Heart left ventricle (tissue), 16 donors: ENCODE results near the gene NTHL1. TPM values are rescaled to one million over a fixed set of nuclear protein-coding genes. Genes with fewer than 3 reads are reported as not detected.
A peak's percentile ranks its signal among the peaks of the same experiment; 100 is the strongest.

Experiments used
- ATAC-seq, 4 donors: fragments of 200-7000 bp; cut with Tn5 transposase; one replicate each; pipeline ENCODE4 v1.9.1; 2020 to 2022; ENCODE audit warnings: moderate library complexity in 4 of 4, mild to moderate bottlenecking in 3 of 4, moderate number of reproducible peaks in 1 of 4
- DNase-seq, 5 donors: peaks; one replicate each; pipeline ENCODE4 v3.0.0-alpha.2; 2020
- H3K27ac ChIP-seq, 12 donors: fragments of 200-600 bp; sonication (generic) in 4 of 12; one replicate each; pipeline versions ENCODE4 v1.5.0 to v1.8.0; 2016 to 2022; ENCODE audit warnings: mild to moderate bottlenecking in 2 of 12
- H3K27me3 ChIP-seq, 9 donors: fragments of 200-600 bp; sonication (generic) in 2 of 9; one replicate each; pipeline versions ENCODE4 v1.5.1 to v1.8.0; 2016 to 2022; ENCODE audit warnings: mild to moderate bottlenecking in 3 of 9
- H3K36me3 ChIP-seq, 9 donors: fragments of 200-600 bp; sonication (generic) in 2 of 9; one replicate each; pipeline versions ENCODE4 v1.5.0 to v1.8.0; 2018 to 2022; ENCODE audit warnings: mild to moderate bottlenecking in 2 of 9
- H3K4me1 ChIP-seq, 12 donors: fragments of 200-600 bp; sonication (generic) in 4 of 12; one replicate each; pipeline versions ENCODE4 v1.5.0 to v1.8.0; 2016 to 2022; ENCODE audit warnings: mild to moderate bottlenecking in 3 of 12
- H3K4me3 ChIP-seq, 12 donors: fragments of 200-600 bp; sonication (generic) in 4 of 12; one replicate each; pipeline versions ENCODE4 v1.5.0 to v1.8.0; 2017 to 2022; ENCODE audit warnings: mild to moderate bottlenecking in 9 of 12, moderate library complexity in 4 of 12
- H3K9me3 ChIP-seq, 12 donors: fragments of 200-600 bp; sonication (generic) in 4 of 12; one replicate each; pipeline versions ENCODE4 v1.5.0 to v1.8.0; 2016 to 2022; ENCODE audit warnings: mild to moderate bottlenecking in 1 of 12
- POLR2A ChIP-seq, 2 donors: fragments of 450-650 bp; IDR thresholded peaks; one replicate each; pipeline ENCODE4 v1.6.1; 2017; ENCODE audit warnings: antibody characterized with exemption in 2 of 2, mild to moderate bottlenecking in 2 of 2, moderate library complexity in 2 of 2
- WGBS, 4 donors: extraction: QIAGEN DNeasy Blood & Tissue Kit in 2 of 4; methylation state at CpG; one replicate each; pipeline versions ENCODE4 v1.1.5 to v1.1.7; 2013 to 2018; 5-methylcytosine and 5-hydroxymethylcytosine counted together
- intact Hi-C, 10 donors: fragments of 100-400 bp; cut with DNase I; formaldehyde crosslinking; loops; one replicate each; pipeline versions ENCODE4 v1.11.1 to v1.14.2; 2022
- polyA plus RNA-seq, 2 donors: library from polyadenylated mRNA; stranded (reverse); fragments of 200-250 nt; gene quantifications; one replicate each; pipeline ENCODE4 v1.2.3, GENCODE V29; 2013
- total RNA-seq, 9 donors: library from RNA; depleted of rRNA in 2 of 9; stranded (reverse); fragments of >200 nt in 2 of 9; fragmentation: NEBNext Ultra II Directional in 3 of 9; extraction: Animal tissue kit (Norgen Biotek cat#: 25700) in 3 of 9; gene quantifications; one replicate each; pipeline versions ENCODE4 v1.1.0 to v1.2.4, GENCODE V29; 2016 to 2023
- TF ChIP-seq, protein P1 (sequence below), 12 donors: fragments of 200-600 bp; sonication (generic) in 4 of 12; IDR thresholded peaks; one replicate each; pipeline versions ENCODE4 v1.5.0 to v1.8.0; 2018 to 2022; ENCODE audit warnings: antibody characterized with exemption in 12 of 12, mild to moderate bottlenecking in 5 of 12
- donor health status: ischemic (EF 13 %, LVEDD 7.1; RV severe dilation, severe dysfunction).
- donor health status: healthy with polysubstance abuse.
- donor health status: DM: no; HTN: yes; CAD: no.
- donor health status: DM: no; HTN: no; CAD: no.
- donor health status: ischemic (EF 25% LVEDD 6.9; RV normal size, moderate dysfunction).
- donor health status: ischemic (EF 25% LVEDD 5.7; RV mildly dilated, moderate dysfunction).
- donor health status: healthy.
- donor health status: DM: yes; HTN: yes; CAD: no.
- donor health status: ischemic (EF 35%, LVEDD 5.7; RV mildly dilated, moderate dysfunction).
- donor health status: nonischemic (EF 11% LVEDD 7.7; RV severe dilation, severe dysfunction).
- donor health status: DM: yes; HTN: yes; CAD: no.
- donor health status: PGD.
- donor health status: ischemic (EF 29% LVEDD 5.4; RV normal size, mild dysfunction).
- donor health status: nonischemic (EF 23%, LVEDD 6.1; RV moderate dilation, normal function).

Gene NTHL1
- total and polyA plus RNA-seq, 11 donors: 9.0 to 32.3 (median 12.2) TPM

DNA sequence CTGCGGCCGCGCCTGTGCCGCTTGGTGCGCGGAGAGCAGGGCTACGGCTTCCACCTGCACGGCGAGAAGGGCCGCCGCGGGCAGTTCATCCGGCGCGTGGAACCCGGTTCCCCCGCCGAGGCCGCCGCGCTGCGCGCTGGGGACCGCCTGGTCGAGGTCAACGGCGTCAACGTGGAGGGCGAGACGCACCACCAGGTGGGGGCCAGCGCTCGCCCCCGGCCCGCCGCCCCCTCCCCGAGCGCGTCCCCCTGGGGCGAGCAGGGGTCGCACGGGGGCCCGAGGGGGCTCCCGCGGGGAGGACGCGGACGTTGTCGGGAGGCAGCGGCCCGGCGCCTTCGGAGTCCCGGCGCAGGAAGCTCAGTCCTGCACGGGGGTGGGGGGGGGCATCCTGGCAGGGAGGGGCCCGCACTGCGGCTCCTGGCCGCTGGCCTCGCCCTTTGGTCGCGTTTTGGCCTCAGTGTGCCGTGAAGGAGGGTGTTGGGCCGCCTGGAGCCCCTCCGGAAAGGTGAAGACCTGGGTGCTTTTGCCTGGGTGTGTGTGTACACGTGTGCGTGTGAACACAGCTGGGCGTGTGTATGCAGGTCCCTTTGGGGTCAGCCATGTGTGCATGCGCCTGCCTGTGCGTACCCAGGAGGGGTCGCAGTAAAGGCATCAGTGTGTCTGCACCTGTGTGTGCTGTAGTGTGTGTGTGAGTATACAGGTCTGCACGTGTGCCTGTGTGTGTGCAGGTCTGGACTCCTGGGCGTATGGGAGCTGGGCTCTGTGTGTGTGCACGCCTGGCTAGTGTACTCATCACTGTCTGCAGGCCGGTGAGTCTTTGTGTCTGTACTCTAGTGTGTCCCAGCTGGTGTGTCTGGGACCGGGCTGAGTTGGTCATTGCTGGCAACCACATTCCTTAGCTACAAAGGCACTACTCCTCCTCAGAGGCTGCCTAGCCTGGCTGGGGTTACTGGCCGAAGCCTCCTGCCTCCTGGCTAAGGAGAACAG, 20.3 kb downstream of the NTHL1 start:
- peaks cover 0 to 17% (median 0%) of the 10 kb centered on the region in 9 donors for H3K27me3 ChIP-seq
- no peaks in the 10 kb centered on the region for H3K9me3 ChIP-seq
- peak overlapping the region; percentile 70 to 98 (median 88) for H3K4me3 ChIP-seq
- peak overlapping the region; percentile 66 to 98 (median 92) for H3K27ac ChIP-seq
- 6 to 24% (median 7%) methylated on average over 19 to 76 of the region's 76 CpGs for WGBS, 4 donors
- H3K36me3 ChIP-seq: peaks cover 0 to 28% (median 7%) of the 10 kb centered on the region in 9 donors
- TF ChIP-seq, protein P1, sequence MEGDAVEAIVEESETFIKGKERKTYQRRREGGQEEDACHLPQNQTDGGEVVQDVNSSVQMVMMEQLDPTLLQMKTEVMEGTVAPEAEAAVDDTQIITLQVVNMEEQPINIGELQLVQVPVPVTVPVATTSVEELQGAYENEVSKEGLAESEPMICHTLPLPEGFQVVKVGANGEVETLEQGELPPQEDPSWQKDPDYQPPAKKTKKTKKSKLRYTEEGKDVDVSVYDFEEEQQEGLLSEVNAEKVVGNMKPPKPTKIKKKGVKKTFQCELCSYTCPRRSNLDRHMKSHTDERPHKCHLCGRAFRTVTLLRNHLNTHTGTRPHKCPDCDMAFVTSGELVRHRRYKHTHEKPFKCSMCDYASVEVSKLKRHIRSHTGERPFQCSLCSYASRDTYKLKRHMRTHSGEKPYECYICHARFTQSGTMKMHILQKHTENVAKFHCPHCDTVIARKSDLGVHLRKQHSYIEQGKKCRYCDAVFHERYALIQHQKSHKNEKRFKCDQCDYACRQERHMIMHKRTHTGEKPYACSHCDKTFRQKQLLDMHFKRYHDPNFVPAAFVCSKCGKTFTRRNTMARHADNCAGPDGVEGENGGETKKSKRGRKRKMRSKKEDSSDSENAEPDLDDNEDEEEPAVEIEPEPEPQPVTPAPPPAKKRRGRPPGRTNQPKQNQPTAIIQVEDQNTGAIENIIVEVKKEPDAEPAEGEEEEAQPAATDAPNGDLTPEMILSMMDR (IDR thresholded peaks at IDR 0.05): no peak
- no peak for TF ChIP-seq POLR2A (IDR thresholded peaks at IDR 0.05)
- DNase-seq (peak in 4 of 5 donors; percentile 43 to 64 (median 48)), ATAC-seq (peak in 1 of 4 donors; percentile 9)
- peaks cover 0 to 82% (median 41%) of the 10 kb centered on the region in 12 donors for H3K4me1 ChIP-seq
- intact Hi-C loops: loop anchor here in 3 of 10 donors (2.0 to 10.0 kb wide), 2 partner anchors 19 to 57 kb away; partner anchors contain the start of genes NTHL1 (in 2 of the 3) and TSC2 (in 2 of the 3)

DNA sequence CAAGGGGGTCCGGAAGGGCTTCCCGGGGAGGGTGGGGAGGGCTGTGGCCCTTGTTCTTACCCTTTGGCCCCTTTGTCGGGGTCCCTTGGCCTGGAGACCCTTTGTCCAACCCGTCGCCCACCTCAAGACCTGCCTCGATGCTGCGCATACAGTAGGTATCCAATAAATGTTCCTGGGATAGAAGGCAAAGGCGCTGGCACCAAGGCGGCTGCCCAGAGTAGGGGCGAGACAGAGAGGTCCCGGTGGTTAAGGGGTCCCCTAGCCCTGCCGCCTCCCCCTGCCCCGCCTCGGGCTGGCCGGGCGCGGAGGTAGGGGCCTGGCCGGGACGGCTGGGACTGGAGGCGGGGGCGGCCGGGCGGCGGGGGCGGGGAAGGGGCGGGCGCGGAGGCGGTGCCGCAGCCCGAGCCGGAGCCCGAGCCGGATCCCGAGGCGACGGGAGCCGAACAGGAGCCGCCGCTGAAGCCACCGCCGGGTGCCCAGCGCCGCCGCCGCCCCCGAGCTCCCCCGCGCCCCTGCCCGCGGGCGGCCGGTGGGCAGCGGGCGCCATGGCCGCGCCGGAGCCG, 21.1 kb downstream of the NTHL1 start, which contains the start of gene NHERF2:
TSS of gene NHERF2 (plus strand) at position 442 of the 563 bp plus-strand sequence. CDS start at position 546, 104 bp downstream.
- Histone ChIP-seq H3K9me3 (no peaks in the 10 kb centered on the region), H3K27ac (peak within 1 kb of the TSS; percentile 66 to 98 (median 92)), H3K4me3 (peak within 1 kb of the TSS; percentile 70 to 98 (median 88)), H3K4me1 (peaks cover 0 to 74% (median 40%) of the 10 kb centered on the region in 12 donors), H3K27me3 (peaks cover 0 to 22% (median 3%) of the 10 kb centered on the region in 9 donors), H3K36me3 (peaks cover 0 to 20% (median 6%) of the 10 kb centered on the region in 9 donors)
- intact Hi-C loops: loop anchor here in 2 of 10 donors (2.0 to 10.0 kb wide), 2 partner anchors 20 to 58 kb away; partner anchors contain the start of genes NTHL1 (in 1 of the 2) and TSC2 (in 1 of the 2)
- ATAC-seq: peak in 3 of 4 donors; percentile 3 to 9 (median 9)
- DNase-seq: peak in 3 of 5 donors; percentile 46 to 74 (median 62)
- TF ChIP-seq POLR2A (IDR thresholded peaks at IDR 0.05): no peak
- TF ChIP-seq, protein P1 (IDR thresholded peaks at IDR 0.05): no peak
- 7 to 18% (median 13%) methylated on average over 22 to 58 of the region's 59 CpGs for WGBS, 4 donors

DNA sequence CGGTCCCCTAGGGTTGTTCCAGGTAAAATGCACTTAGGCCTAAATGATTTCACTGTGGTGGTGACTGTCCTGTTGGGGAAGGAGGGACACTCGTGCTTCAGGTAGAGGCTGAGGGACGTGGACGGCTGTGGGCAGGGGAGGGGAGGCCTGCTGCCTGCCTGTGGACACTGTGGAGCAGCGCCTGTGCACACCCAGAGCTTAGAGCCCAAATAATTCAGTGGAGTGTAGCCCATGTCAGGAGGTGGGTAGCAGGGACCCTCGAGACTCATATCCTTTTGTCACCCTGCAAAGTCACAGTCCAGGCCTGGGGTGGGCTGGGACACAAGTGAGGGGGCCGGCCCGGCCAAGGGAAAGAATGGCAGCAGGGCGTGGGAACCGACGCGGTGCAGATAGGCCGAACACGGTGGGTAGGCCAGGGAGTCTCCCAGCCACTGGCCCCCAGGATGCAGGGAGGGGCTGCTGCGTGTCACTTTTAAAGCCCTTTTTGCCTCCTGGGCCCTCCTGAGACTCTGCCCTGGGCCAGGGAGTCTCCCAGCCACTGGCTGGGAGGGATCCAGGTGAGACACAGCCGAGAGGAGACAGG, 21.7 kb downstream of the NTHL1 start:
- intact Hi-C loops: loop anchor here in 3 of 10 donors (2.0 to 10.0 kb wide), 2 partner anchors 21 to 59 kb away; partner anchors contain the start of genes NTHL1 (in 2 of the 3) and TSC2 (in 2 of the 3)
- peaks cover 0 to 14% (median 6%) of the 10 kb centered on the region in 9 donors for H3K36me3 ChIP-seq
- ATAC-seq (no peak), DNase-seq (peak in 2 of 5 donors; percentile 30 to 43)
- H3K4me1 ChIP-seq: peaks cover 0 to 72% (median 40%) of the 10 kb centered on the region in 12 donors
- TF ChIP-seq POLR2A (IDR thresholded peaks at IDR 0.05): no peak
- TF ChIP-seq, protein P1 (IDR thresholded peaks at IDR 0.05): no peak
- peak overlapping the region in 11 of 12 donors; percentile 42 to 98 (median 89) for H3K4me3 ChIP-seq
- peaks cover 0 to 28% (median 9%) of the 10 kb centered on the region in 9 donors for H3K27me3 ChIP-seq
- no peaks in the 10 kb centered on the region for H3K9me3 ChIP-seq
- WGBS, 4 donors: 66 to 76% (median 66%) methylated on average over 16 of the region's 16 CpGs
- peak overlapping the region; percentile 62 to 97 (median 88) for H3K27ac ChIP-seq
